Left ventricle myocardium inferior (tissue), 1 donor: ENCODE results near the gene NFATC2IP. TPM values are rescaled to one million over a fixed set of nuclear protein-coding genes. Genes with fewer than 3 reads are reported as not detected.

Source experiments
- DNase-seq: peaks from one replicate; pipeline ENCODE4 v3.0.0-alpha.2; 2020
- H3K27ac ChIP-seq: fragments of 200-600 bp; replicated peaks from 2 replicates; pipeline ENCODE4 v1.8.0; 2021
- H3K27me3 ChIP-seq: fragments of 200-600 bp; 2 replicates; pipeline ENCODE4 v1.8.0; 2021; ENCODE audit warnings: low read depth
- H3K36me3 ChIP-seq: fragments of 200-600 bp; 2 replicates; pipeline ENCODE4 v1.8.0; 2021
- H3K4me1 ChIP-seq: fragments of 200-600 bp; 2 replicates; pipeline ENCODE4 v1.8.0; 2021
- H3K4me3 ChIP-seq: fragments of 200-600 bp; 2 replicates; pipeline ENCODE4 v1.8.0; 2021; ENCODE audit warnings: mild to moderate bottlenecking, moderate library complexity
- H3K9me3 ChIP-seq: fragments of 200-600 bp; replicated peaks from 2 replicates; pipeline ENCODE4 v1.8.0; 2021
- intact Hi-C: fragments of 100-400 bp; cut with micrococcal nuclease; formaldehyde crosslinking; loops from one replicate; pipeline ENCODE4 v1.11.0; 2022
- total RNA-seq: library from RNA; stranded (reverse); fragmentation: NEBNext Ultra II Directional; extraction: Animal tissue kit (Norgen Biotek cat#: 25700); gene quantifications from one replicate; pipeline ENCODE4 v1.2.1, GENCODE V29; 2021
- TF ChIP-seq, protein P1 (sequence below): fragments of 200-600 bp; IDR thresholded peaks from 2 replicates; pipeline ENCODE4 v1.8.0; 2021; ENCODE audit warnings: antibody characterized with exemption, mild to moderate bottlenecking, borderline replicate concordance
- donor health status: DM: no; HTN: yes; CAD: no; lungs with severe emphysema.

NFATC2IP gene
- total RNA-seq, 1 donor from 2014 or later = 18.1 TPM

DNA sequence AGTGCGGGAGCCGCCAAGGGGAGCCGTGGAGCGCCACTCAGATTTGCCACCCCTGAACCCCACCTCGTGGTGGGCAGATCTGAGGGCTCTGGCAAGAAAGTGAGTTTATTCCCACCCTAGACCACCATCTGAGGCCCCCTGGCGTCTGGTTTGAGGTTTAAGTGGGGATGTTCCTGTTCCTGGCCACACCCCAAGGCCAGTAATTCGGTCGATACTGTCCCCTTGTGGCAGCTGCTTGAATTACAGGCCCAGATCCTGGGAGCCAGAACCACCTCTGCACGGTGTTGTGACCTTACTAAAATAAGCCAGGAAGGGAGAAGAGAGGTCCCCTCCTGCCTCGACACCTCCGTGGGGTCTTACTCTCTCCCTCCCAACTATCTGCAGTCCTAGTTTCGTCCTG lies 30.8 kb downstream of the NFATC2IP start:
- DNase-seq = no peak
- H3K4me3 ChIP-seq = no peak overlapping the region
- H3K27ac ChIP-seq = no peak overlapping the region
- H3K9me3 ChIP-seq = peaks cover 9% of the 10 kb centered on the region
- H3K4me1 ChIP-seq = no peaks in the 10 kb centered on the region
- TF ChIP-seq, protein P1, sequence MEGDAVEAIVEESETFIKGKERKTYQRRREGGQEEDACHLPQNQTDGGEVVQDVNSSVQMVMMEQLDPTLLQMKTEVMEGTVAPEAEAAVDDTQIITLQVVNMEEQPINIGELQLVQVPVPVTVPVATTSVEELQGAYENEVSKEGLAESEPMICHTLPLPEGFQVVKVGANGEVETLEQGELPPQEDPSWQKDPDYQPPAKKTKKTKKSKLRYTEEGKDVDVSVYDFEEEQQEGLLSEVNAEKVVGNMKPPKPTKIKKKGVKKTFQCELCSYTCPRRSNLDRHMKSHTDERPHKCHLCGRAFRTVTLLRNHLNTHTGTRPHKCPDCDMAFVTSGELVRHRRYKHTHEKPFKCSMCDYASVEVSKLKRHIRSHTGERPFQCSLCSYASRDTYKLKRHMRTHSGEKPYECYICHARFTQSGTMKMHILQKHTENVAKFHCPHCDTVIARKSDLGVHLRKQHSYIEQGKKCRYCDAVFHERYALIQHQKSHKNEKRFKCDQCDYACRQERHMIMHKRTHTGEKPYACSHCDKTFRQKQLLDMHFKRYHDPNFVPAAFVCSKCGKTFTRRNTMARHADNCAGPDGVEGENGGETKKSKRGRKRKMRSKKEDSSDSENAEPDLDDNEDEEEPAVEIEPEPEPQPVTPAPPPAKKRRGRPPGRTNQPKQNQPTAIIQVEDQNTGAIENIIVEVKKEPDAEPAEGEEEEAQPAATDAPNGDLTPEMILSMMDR = peak; percentile 40
- peaks cover 97% of the 10 kb centered on the region for H3K36me3 ChIP-seq
- intact Hi-C loops = no loop called here
- H3K27me3 ChIP-seq = no peaks in the 10 kb centered on the region

DNA sequence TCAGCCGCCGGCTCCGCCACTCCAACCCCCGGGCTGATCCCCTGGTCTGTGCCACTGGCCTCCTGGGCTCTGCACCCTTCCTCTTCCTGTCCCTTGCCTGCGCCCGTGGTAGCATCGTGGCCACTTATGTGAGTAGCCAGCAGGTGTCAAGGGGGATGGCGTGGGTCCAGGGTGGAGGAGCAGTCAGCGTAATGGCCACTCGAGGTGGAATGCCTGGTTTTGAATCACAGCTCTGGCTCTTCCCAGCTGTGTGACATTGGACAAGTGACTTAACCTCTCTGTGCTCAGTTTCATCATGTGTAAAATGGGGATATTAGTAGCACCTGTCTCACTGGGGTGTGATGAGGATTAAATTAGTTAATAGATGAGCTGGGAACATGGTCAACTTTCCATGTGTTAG lies 31.7 kb downstream of the NFATC2IP start:
- intact Hi-C loops = no loop called here
- Histone ChIP-seq H3K36me3 (peaks cover 98% of the 10 kb centered on the region), H3K4me3 (no peak overlapping the region), H3K9me3 (peaks cover 18% of the 10 kb centered on the region), H3K27ac (no peak overlapping the region), H3K4me1 (no peaks in the 10 kb centered on the region), H3K27me3 (no peaks in the 10 kb centered on the region)
- no peak for DNase-seq
- TF ChIP-seq, protein P1 = no peak

DNA sequence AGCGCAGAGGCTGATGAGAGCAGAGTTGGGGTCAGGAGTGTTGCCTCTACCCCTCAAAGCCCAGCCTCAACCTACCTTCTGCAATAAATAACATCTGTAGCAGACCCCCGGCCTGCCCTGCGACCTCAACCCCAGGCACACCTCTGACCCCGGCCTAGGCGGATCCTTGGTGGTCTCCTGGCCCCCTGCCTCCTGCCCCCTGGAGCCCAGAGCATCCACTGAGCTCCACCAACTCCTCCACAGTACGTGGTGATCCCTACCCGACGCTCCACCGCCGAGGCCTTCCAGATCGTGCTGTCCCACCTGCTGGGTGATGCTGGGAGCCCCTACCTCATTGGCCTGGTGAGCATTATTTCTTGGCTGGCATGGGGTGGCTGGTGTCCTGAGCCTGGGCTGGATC lies 32.2 kb downstream of the NFATC2IP start:
- peaks cover 20% of the 10 kb centered on the region for H3K9me3 ChIP-seq
- TF ChIP-seq, protein P1 = no peak
- H3K36me3 ChIP-seq = peaks cover 94% of the 10 kb centered on the region
- H3K4me1 ChIP-seq = no peaks in the 10 kb centered on the region
- intact Hi-C loops = no loop called here
- no peaks in the 10 kb centered on the region for H3K27me3 ChIP-seq
- DNase-seq = no peak
- H3K4me3 ChIP-seq = no peak overlapping the region
- H3K27ac ChIP-seq = no peak overlapping the region

DNA sequence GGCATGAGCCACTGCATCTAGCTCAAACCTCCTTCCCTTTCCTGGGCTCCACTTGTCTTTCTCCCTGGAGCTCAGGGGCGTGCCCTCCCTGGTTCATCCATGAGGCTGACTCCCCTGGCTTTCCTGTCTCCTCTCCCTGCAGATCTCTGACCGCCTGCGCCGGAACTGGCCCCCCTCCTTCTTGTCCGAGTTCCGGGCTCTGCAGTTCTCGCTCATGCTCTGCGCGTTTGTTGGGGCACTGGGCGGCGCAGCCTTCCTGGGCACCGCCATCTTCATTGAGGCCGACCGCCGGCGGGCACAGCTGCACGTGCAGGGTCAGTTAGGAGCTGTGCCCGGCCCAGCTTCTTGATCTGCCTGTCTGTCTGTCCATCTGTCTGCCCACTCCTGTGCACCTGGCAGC lies 32.9 kb downstream of the NFATC2IP start:
- Histone ChIP-seq H3K4me1 (no peaks in the 10 kb centered on the region), H3K4me3 (no peak overlapping the region), H3K27ac (no peak overlapping the region), H3K27me3 (no peaks in the 10 kb centered on the region), H3K9me3 (peaks cover 20% of the 10 kb centered on the region), H3K36me3 (peaks cover 93% of the 10 kb centered on the region)
- TF ChIP-seq, protein P1 = no peak
- DNase-seq = no peak
- intact Hi-C loops = no loop called here

DNA sequence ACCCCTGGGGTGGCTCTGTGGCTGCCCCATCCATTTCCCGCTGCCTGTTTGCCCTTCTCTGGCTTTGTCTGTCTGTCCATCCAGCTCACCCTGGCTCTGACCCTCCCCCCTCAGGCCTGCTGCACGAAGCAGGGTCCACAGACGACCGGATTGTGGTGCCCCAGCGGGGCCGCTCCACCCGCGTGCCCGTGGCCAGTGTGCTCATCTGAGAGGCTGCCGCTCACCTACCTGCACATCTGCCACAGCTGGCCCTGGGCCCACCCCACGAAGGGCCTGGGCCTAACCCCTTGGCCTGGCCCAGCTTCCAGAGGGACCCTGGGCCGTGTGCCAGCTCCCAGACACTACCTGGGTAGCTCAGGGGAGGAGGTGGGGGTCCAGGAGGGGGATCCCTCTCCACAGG lies 33.4 kb downstream of the NFATC2IP start:
- H3K36me3 ChIP-seq = peaks cover 90% of the 10 kb centered on the region
- H3K4me3 ChIP-seq = no peak overlapping the region
- TF ChIP-seq, protein P1 = no peak
- no peak overlapping the region for H3K27ac ChIP-seq
- H3K4me1 ChIP-seq = no peaks in the 10 kb centered on the region
- DNase-seq = no peak
- intact Hi-C loops = no loop called here
- peaks cover 20% of the 10 kb centered on the region for H3K9me3 ChIP-seq
- no peaks in the 10 kb centered on the region for H3K27me3 ChIP-seq

DNA sequence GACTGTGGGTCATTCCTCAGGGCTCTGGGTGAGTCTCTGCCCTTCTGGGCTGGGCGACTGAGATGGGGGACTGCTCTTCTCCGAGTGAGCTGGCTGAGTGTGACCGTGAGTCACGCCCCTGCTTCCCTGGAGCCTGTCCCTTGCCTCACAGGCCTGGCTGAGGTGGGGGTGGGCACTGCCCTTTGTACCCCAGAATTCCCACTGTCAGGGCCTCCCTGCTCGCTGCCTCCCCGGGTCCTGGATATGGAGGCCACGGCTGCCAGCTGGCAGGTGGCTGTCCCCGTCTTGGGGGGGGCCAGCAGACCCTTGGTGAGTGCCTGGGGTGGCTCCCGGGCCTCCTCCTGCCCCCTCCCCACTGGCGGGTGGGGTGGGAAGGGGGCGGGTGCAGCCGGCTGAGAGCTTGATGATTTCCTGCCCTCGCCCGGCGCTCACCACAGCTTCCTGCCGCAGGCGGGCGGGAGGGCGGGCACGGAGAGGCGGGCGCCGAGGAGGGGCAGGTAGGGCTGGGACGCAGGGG lies 33.9 kb downstream of the NFATC2IP start, which contains the start of gene LAT:
Gene LAT (plus strand): TSS at position 434 of the 517 bp plus-strand sequence. CDS start 366 bp downstream, outside the sequence.
- DNase-seq = no peak
- TF ChIP-seq, protein P1 = no peak
- H3K27me3 ChIP-seq = no peaks in the 10 kb centered on the region
- H3K27ac ChIP-seq = no peak within 1 kb of the TSS
- H3K36me3 ChIP-seq = peaks cover 85% of the 10 kb centered on the region
- intact Hi-C loops = no loop called here
- no peak within 1 kb of the TSS for H3K4me3 ChIP-seq
- peaks cover 20% of the 10 kb centered on the region for H3K9me3 ChIP-seq
- no peaks in the 10 kb centered on the region for H3K4me1 ChIP-seq
